K562 (cell line): ENCODE data around the gene TBATA. TPM values are rescaled to one million over a fixed set of nuclear protein-coding genes. Genes with fewer than 3 reads are reported as not detected.

Source experiments
- ATAC-seq: fragments of 200-7000 bp; cut with Tn5 transposase; 3 replicates; pipeline ENCODE4 v1.9.1; 2020; ENCODE audit warnings: moderate library complexity
- BruUV-seq: library from RNA; stranded (reverse); fragments of 400-500 nt; replicated peaks from 2 replicates; lab custom pipeline; 2021; lab: Mats Ljungman, UMichigan
- CTCF ChIA-PET: fragments of 300-600 bp; formaldehyde crosslinking; extraction: SDS; loops from one replicate; lab custom pipeline; 2021; ENCODE audit warnings: low intra/inter-chr PET ratio; lab: Yijun Ruan, JAX
- POLR2A ChIA-PET: fragments of 300-600, 350-650 bp; sonication (Branson Sonifier 250); formaldehyde crosslinking; extraction: SDS; loops from one replicate; lab custom pipeline; 2021; ENCODE audit warnings: antibody characterized with exemption, inconsistent platforms; lab: Yijun Ruan, JAX
- DNase-seq, 4 experiments: peaks; one replicate each; pipeline versions ENCODE4 v3.0.0 to v3.0.0-alpha.2; 2011 to 2018; ENCODE audit warnings: low spot score in 3 of 4, mixed read lengths in 3 of 4; ENCODE audit errors: extremely low read depth in 1 of 4
- FAIRE-seq: peaks from 2 replicates; lab custom pipeline; 2011; peaks lifted over from hg19 to GRCh38; lab: Jason Lieb, UNC
- H2AFZ ChIP-seq: 2 replicates; pipeline ENCODE4 v1.6.0; 2011; ENCODE audit warnings: low read depth, low read length, control low read depth, inconsistent platforms
- H3K27ac ChIP-seq: fragments of 200-600 bp; 3 replicates; pipeline ENCODE4 v1.8.0; 2011; ENCODE audit warnings: low read depth, mild to moderate bottlenecking, control low read depth, inconsistent platforms, low read length, moderate library complexity, mixed read lengths; ENCODE audit errors: extremely low read depth
- H3K27me3 ChIP-seq, 2 experiments: fragments of 300-600 bp in 1 of 2; 2 replicates in 1 of 2; 3 replicates in 1 of 2; pipeline versions ENCODE4 v1.6.0 to v1.8.0; 2011; ENCODE audit warnings: inconsistent platforms in 2 of 2, low read length in 2 of 2, mild to moderate bottlenecking in 1 of 2, mixed read lengths in 1 of 2, moderate library complexity in 1 of 2; ENCODE audit not compliant: control insufficient read depth in 2 of 2, insufficient read depth in 2 of 2
- H3K36me3 ChIP-seq: fragments of 300-600 bp; 3 replicates; pipeline ENCODE4 v1.8.0; 2011; ENCODE audit warnings: mild to moderate bottlenecking, low read length, inconsistent platforms; ENCODE audit not compliant: control insufficient read depth, insufficient read depth
- H3K4me1 ChIP-seq, 2 experiments: fragments of 200-600 bp in 1 of 2; replicated peaks in 1 of 2; 2 replicates in 1 of 2; 3 replicates in 1 of 2; pipeline versions ENCODE4 v1.5.1 to v1.8.0; 2011; ENCODE audit warnings: inconsistent platforms in 2 of 2, low read length in 2 of 2, mild to moderate bottlenecking in 1 of 2, mixed read lengths in 1 of 2, moderate library complexity in 1 of 2; ENCODE audit not compliant: control insufficient read depth in 2 of 2, insufficient read depth in 2 of 2
- H3K4me2 ChIP-seq: 2 replicates; pipeline ENCODE4 v1.6.1; 2011; ENCODE audit warnings: low read length, control low read depth, inconsistent platforms, mixed read lengths; ENCODE audit not compliant: insufficient read depth
- H3K4me3 ChIP-seq: fragments of 200-600 bp; sonication (generic), shearing (Covaris generic); 2 replicates; pipeline ENCODE4 v1.5.1; 2016; ENCODE audit warnings: control low read depth, inconsistent platforms
- H3K79me2 ChIP-seq: fragments of 200-600 bp; 3 replicates; pipeline ENCODE4 v1.8.0; 2011; ENCODE audit warnings: low read length, inconsistent platforms; ENCODE audit not compliant: control insufficient read depth, insufficient read depth
- H3K9ac ChIP-seq, 2 experiments: 2 replicates each; pipeline versions ENCODE4 v1.6.0 to v1.6.1; 2011; ENCODE audit warnings: low read depth in 2 of 2, low read length in 2 of 2, control low read depth in 1 of 2, inconsistent platforms in 1 of 2, mild to moderate bottlenecking in 1 of 2, mixed read lengths in 1 of 2; ENCODE audit not compliant: insufficient read depth in 1 of 2
- H3K9me1 ChIP-seq: one replicate; pipeline ENCODE4 v1.6.0; 2011; ENCODE audit warnings: inconsistent platforms, mild to moderate bottlenecking, low read length, moderate library complexity; ENCODE audit not compliant: control insufficient read depth, insufficient read depth
- H3K9me3 ChIP-seq: replicated peaks from 2 replicates; pipeline ENCODE4 v1.5.1; 2011; ENCODE audit warnings: low read depth, low read length, inconsistent platforms; ENCODE audit not compliant: control insufficient read depth, insufficient read depth
- H4K20me1 ChIP-seq: replicated peaks from 2 replicates; pipeline ENCODE4 v1.6.1; 2011; ENCODE audit warnings: low read length, inconsistent platforms, mixed read lengths; ENCODE audit not compliant: control insufficient read depth, insufficient read depth
- BHLHE40 ChIP-seq: IDR thresholded peaks from 2 replicates; pipeline ENCODE4 v1.6.1; 2011; ENCODE audit warnings: low read length, improper control_type of control experiment
- CBFA2T3 ChIP-seq: fragments of 450-650 bp; IDR thresholded peaks from 2 replicates; pipeline ENCODE4 v1.6.1; 2017
- CLOCK ChIP-seq: fragments of 250-450 bp; sonication (Bioruptor Pico); IDR thresholded peaks from 2 replicates; pipeline ENCODE4 v1.4.0; 2020; ENCODE audit warnings: mild to moderate bottlenecking, moderate library complexity, borderline replicate concordance
- CREB1 ChIP-seq, 2 experiments: sonication (generic) in 1 of 2; formaldehyde crosslinking in 1 of 2; IDR thresholded peaks; 2 replicates each; pipeline versions ENCODE4 v1.6.1 to v1.8.0; 2012 to 2022; ENCODE audit warnings: inconsistent platforms in 1 of 2, mild to moderate bottlenecking in 1 of 2, missing genetic modification reagents in 1 of 2, moderate library complexity in 1 of 2
- ELF2 ChIP-seq: fragments of 250-450 bp; sonication (Bioruptor Pico); IDR thresholded peaks from 2 replicates; pipeline ENCODE4 v1.5.0; 2021; ENCODE audit warnings: mild to moderate bottlenecking
- FOXK1 ChIP-seq: sonication (generic); formaldehyde crosslinking; IDR thresholded peaks from 2 replicates; pipeline ENCODE4 v1.8.0; 2022; ENCODE audit warnings: missing genetic modification reagents, mild to moderate bottlenecking, borderline replicate concordance
- HLTF ChIP-seq: fragments of 450-650 bp; IDR thresholded peaks from 2 replicates; pipeline ENCODE4 v1.6.1; 2016
- HMGXB4 ChIP-seq: sonication (generic); formaldehyde crosslinking; IDR thresholded peaks from 2 replicates; pipeline ENCODE4 v1.8.1; 2023; ENCODE audit warnings: mild to moderate bottlenecking, missing genetic modification reagents
- KLF1 ChIP-seq: fragments of 450-650 bp; IDR thresholded peaks from 2 replicates; pipeline ENCODE4 v1.6.1; 2016; ENCODE audit warnings: missing genetic modification characterization, missing compliant biosample characterization
- MXD1 ChIP-seq: fragments of 250-450 bp; sonication (Bioruptor Pico); IDR thresholded peaks from 2 replicates; pipeline ENCODE4 v1.8.0; 2021; ENCODE audit warnings: borderline replicate concordance, mild to moderate bottlenecking, moderate library complexity; ENCODE audit not compliant: poor library complexity, severe bottlenecking
- SLC30A9 ChIP-seq: fragments of 250-450 bp; sonication (Bioruptor Pico); IDR thresholded peaks from 2 replicates; pipeline ENCODE4 v1.8.0; 2022; ENCODE audit warnings: mild to moderate bottlenecking, moderate library complexity
- ZFX ChIP-seq: sonication (generic); formaldehyde crosslinking; IDR thresholded peaks from 2 replicates; pipeline ENCODE4 v1.8.0; 2022; ENCODE audit warnings: mild to moderate bottlenecking, missing genetic modification reagents, moderate library complexity
- ZNF239 ChIP-seq: fragments of 250-450 bp; sonication (Bioruptor Pico); IDR thresholded peaks from 2 replicates; pipeline ENCODE4 v1.4.0; 2020; ENCODE audit warnings: mild to moderate bottlenecking
- ZNF561 ChIP-seq: fragments of 450-650 bp; formaldehyde crosslinking; conservative IDR thresholded peaks from 2 replicates; pipeline ENCODE4 v1.4.0; 2020; ENCODE audit warnings: mild to moderate bottlenecking, moderate library complexity
- WGBS: fragments of 100-300 bp; shearing (Covaris generic); methylation state at CpG from one replicate; pipeline ENCODE4 v1.1.6; 2016; ENCODE audit warnings: low coverage, mixed read lengths; ENCODE audit not compliant: insufficient coverage; ENCODE audit errors: missing lambda C conversion rate; 5-methylcytosine and 5-hydroxymethylcytosine counted together
- in situ Hi-C: fragments of 300-500 bp; cut with MboI; formaldehyde crosslinking; loops from 4 replicates; pipeline ENCODE4 v1.15.0; 2018; ENCODE audit warnings: inconsistent platforms, mixed read lengths
- intact Hi-C: fragments of 100-400 bp; cut with micrococcal nuclease; formaldehyde crosslinking; loops from 2 replicates; pipeline ENCODE4 v1.14.2; 2022
- polyA plus RNA-seq, 8 experiments: library from polyadenylated mRNA; depleted of rRNA in 4 of 8; stranded (reverse) in 5 of 8; unstranded in 3 of 8; fragments of >200 nt; fragmentation: Nextera tagmentation in 2 of 8; fragmentation: Illumina TruSeq in 1 of 8; extraction: Ambion mirVana in 2 of 8; extraction: Trizol in 1 of 8; gene quantifications; 2 replicates each; pipeline versions ENCODE4 v1.2.1 to v1.2.3, GENCODE V29; 2011 to 2014; ENCODE audit warnings: inconsistent platforms in 1 of 8, missing spikeins in 1 of 8
- total RNA-seq, 7 experiments: library from RNA; depleted of rRNA in 6 of 7; stranded (reverse); fragments of >200 nt in 6 of 7; fragmentation: Illumina TruSeq in 2 of 7; extraction: Trizol in 2 of 7; gene quantifications; 2 replicates each; pipeline versions ENCODE4 v1.2.1 to v1.2.3, GENCODE V29; 2011 to 2021; ENCODE audit warnings: low replicate concordance in 1 of 7

TBATA gene
- total and polyA plus RNA-seq, 9 of the 15 experiments (the other 6 are each of a cell fraction or from before 2014, with no cell fraction given): not detected

GRCh38 chr10:70828923-70829322, 43.7 kb upstream of the TBATA start:
- Histone ChIP-seq H3K9me3 (no peaks in the 10 kb centered on the region), H3K27me3 (no peaks in the 10 kb centered on the region), H3K4me1 (peaks cover 0 to 27% of the 10 kb centered on the region in 2 experiments; a peak in 3 of 5 replicates), H3K9ac (no peak overlapping the region), H3K79me2 (no peaks in the 10 kb centered on the region), H3K27ac (no peak overlapping the region), H3K4me3 (no peak overlapping the region), H2AFZ (no peak overlapping the region), H3K4me2 (no peak overlapping the region), H3K9me1 (no peaks in the 10 kb centered on the region), H4K20me1 (no peaks in the 10 kb centered on the region), H3K36me3 (no peaks in the 10 kb centered on the region)
- POLR2A ChIA-PET: interaction anchor here (0.6 to 1.2 kb wide), 4 partner anchors 9 to 435 kb away, joined by 3 read pairs; no protein-coding TSS in a partner anchor
- FAIRE-seq (no peak), DNase-seq (no peak), ATAC-seq (no peak)
- CTCF ChIA-PET: no interaction called here
- BruUV-seq: no TSS peak
- WGBS: 53% methylated on average over 4 of the region's 4 CpGs
- intact Hi-C loops (no loop called here), in situ Hi-C loops (no loop called here)
- TF ChIP-seq CBFA2T3: no peak
- no peak for TF ChIP-seq FOXK1 (CRISPR knock-in tag)
- TF ChIP-seq HLTF: no peak
- TF ChIP-seq ZNF561 (CRISPR knock-in tag): no peak
- no peak for TF ChIP-seq CREB1 (IDR thresholded peaks at IDR 0.05)
- TF ChIP-seq CREB1 (CRISPR knock-in tag; IDR thresholded peaks at IDR 0.05): no peak
- TF ChIP-seq ZFX (CRISPR knock-in tag): no peak
- no peak for TF ChIP-seq ELF2
- TF ChIP-seq MXD1 (CRISPR knock-in tag): no peak
- no peak for TF ChIP-seq BHLHE40
- no peak for TF ChIP-seq ZNF239 (CRISPR knock-in tag)
- no peak for TF ChIP-seq CLOCK (CRISPR knock-in tag)
- no peak for TF ChIP-seq KLF1
- TF ChIP-seq HMGXB4 (CRISPR knock-in tag): no peak
- TF ChIP-seq SLC30A9 (CRISPR knock-in tag): no peak
